Upper lobe of left lung (tissue), 4 donors: ENCODE measurements around the gene PITPNM3.

Experiments
- POLR2A ChIP-seq, 4 donors: fragments of 450-650 bp; IDR thresholded peaks; one replicate each; pipeline ENCODE4 v1.5.1; 2016 to 2017; ENCODE audit warnings: antibody characterized with exemption in 4 of 4, mild to moderate bottlenecking in 2 of 4
- POLR2AphosphoS5 ChIP-seq, 2 donors: sonication (generic); formaldehyde crosslinking; IDR thresholded peaks; one replicate each; pipeline ENCODE4 v1.5.1; 2017; ENCODE audit warnings: antibody characterized with exemption in 2 of 2
- TF ChIP-seq, protein P1 (sequence below), 6 experiments: fragments of 450-650 bp in 4 of 6; fragments of 200-600 bp in 2 of 6; sonication (generic) in 2 of 6; IDR thresholded peaks; one replicate each; pipeline ENCODE4 v1.5.1; 2016 to 2019; ENCODE audit warnings: antibody characterized with exemption in 6 of 6

DNA sequence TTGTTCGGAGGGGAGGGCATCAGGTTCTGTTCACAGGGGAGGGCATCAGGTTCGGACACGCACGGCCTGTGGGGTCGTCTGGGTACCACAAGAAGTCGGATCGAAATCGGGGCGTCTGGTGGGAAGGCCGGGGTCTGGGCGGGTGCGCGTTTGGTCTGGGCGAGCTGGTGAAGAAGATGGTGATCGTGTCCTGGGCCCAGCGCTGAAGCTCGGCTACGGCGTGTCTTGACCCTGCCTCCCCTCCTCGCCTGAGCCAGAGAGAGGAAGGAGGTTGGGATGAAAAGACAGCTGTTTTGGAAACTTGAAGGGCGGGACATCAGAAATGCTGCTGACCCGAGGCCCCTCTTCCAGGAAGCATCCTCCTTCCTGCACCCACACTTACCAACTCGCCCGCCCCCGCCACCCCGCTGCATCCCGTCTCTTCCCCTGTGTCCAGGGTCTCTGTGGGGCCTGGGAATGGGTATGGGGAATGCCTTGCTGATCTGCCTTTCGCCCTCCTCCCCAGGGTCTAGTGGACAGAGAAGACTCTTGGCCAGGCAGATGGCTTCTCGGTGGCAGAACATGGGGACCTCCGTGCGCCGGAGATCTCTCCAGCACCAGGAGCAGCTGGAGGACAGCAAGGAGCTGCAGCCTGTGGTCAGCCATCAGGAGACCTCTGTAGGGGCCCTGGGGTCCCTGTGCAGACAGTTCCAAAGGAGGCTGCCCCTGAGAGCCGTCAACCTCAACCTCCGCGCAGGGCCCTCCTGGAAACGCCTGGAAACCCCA is 111.6 kb downstream of the PITPNM3 start:
- no peak for TF ChIP-seq POLR2A (IDR thresholded peaks at IDR 0.05)
- TF ChIP-seq, protein P1, sequence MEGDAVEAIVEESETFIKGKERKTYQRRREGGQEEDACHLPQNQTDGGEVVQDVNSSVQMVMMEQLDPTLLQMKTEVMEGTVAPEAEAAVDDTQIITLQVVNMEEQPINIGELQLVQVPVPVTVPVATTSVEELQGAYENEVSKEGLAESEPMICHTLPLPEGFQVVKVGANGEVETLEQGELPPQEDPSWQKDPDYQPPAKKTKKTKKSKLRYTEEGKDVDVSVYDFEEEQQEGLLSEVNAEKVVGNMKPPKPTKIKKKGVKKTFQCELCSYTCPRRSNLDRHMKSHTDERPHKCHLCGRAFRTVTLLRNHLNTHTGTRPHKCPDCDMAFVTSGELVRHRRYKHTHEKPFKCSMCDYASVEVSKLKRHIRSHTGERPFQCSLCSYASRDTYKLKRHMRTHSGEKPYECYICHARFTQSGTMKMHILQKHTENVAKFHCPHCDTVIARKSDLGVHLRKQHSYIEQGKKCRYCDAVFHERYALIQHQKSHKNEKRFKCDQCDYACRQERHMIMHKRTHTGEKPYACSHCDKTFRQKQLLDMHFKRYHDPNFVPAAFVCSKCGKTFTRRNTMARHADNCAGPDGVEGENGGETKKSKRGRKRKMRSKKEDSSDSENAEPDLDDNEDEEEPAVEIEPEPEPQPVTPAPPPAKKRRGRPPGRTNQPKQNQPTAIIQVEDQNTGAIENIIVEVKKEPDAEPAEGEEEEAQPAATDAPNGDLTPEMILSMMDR (IDR thresholded peaks at IDR 0.05): no peak
- no peak for TF ChIP-seq POLR2AphosphoS5 (IDR thresholded peaks at IDR 0.05)
